ENCODE data around the gene HIVEP3. TPM values are rescaled to one million over a fixed set of nuclear protein-coding genes. Genes with fewer than 3 reads are reported as not detected.

Gene HIVEP3
- total RNA-seq, 5 donors from 2014 or later (not counting 1 experiment from before 2014, with no cell fraction given) = 7.0 to 15.3 (median 8.8) TPM

DNA sequence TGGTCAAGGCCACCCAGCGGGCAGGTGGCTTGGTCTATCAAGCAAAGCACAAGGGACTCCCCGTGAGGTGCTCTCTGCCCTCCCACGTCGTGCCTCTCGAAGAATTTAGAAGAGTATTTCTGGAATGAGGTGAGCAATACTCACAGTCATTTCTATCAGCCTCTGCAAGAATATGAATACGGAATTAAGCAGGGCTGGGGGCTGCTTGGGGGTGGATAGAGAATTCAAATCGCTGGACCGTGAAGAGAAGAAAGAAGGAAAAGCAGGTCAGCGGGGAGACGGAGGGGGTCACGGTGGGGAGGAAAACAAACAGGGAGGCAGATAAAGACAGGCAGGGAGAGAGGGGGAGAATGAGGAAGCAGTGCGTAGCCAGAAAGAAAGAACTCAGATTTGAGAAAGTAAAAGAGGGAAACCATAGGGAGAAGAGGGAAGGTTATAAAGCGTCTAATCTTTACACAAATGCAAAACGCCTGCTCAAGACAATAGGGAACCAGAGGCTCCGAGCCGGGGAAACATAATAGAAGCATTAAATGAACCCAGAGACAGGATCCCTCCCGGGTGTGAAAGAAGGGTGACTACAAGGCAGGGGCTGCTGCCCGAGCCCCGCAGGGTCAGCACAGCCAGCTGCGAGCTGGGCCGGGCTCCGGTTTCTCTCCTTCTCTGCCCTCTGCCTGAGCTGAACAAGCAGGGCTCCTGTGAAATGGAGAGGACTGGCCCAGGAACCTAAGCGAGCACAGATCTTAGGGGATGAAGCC, 432.2 kb downstream of the HIVEP3 start:
- WGBS (ENCODE audit: insufficient coverage) = 30% methylated on average over 16 of the region's 23 CpGs
- no peaks in the 10 kb centered on the region for H3K9me3 ChIP-seq
- no peak overlapping the region for H3K27ac ChIP-seq (ENCODE audit: low read length)
- Mint-ChIP-seq H3K9me3 (no peaks in the 10 kb centered on the region), H3K27me3 (peaks cover 19 to 24% of the 10 kb centered on the region in 2 donors), H3K27ac (peak overlapping the region in 1 of 2 donors; percentile 24), H3K4me1 (peaks cover 0 to 5% (median 4%) of the 10 kb centered on the region in 3 donors), H3K4me3 (no peak overlapping the region), H3K36me3 (no peaks in the 10 kb centered on the region)
- H3K27me3 ChIP-seq (replicated peaks in 1 of 2; ENCODE audit: control insufficient read depth in 2 of 2, extremely low read depth in 1 of 2, insufficient read depth in 2 of 2, low read length in 1 of 2) = peaks cover 0 to 55% of the 10 kb centered on the region in 2 experiments
- H3K36me3 ChIP-seq (ENCODE audit: control insufficient read depth in 2 of 2, extremely low read depth in 1 of 2, insufficient read depth in 1 of 2, low read length in 1 of 2) = no peaks in the 10 kb centered on the region
- POLR2A ChIA-PET = no interaction called here
- peaks cover 0 to 3% of the 10 kb centered on the region in 2 experiments for H3K4me1 ChIP-seq (ENCODE audit: control insufficient read depth in 1 of 2, extremely low read depth in 1 of 2, insufficient read depth in 2 of 2, low read length in 2 of 2)
- DNase-seq = no peak
- CTCF ChIA-PET = no interaction called here
- ATAC-seq (replicated peaks in 1 of 4) = no peak
- H3K4me3 ChIP-seq (ENCODE audit: control insufficient read depth in 1 of 2, extremely low read depth in 1 of 2, low read length in 1 of 2) = no peak overlapping the region

GRCh38 chr1:41486053-41486370, 432.7 kb downstream of the HIVEP3 start:
- Mint-ChIP-seq H3K27ac (no peak overlapping the region), H3K4me3 (no peak overlapping the region), H3K36me3 (no peaks in the 10 kb centered on the region), H3K4me1 (peaks cover 0 to 5% (median 4%) of the 10 kb centered on the region in 3 donors), H3K27me3 (peaks cover 19 to 24% of the 10 kb centered on the region in 2 donors), H3K9me3 (no peaks in the 10 kb centered on the region)
- DNase-seq (no peak), ATAC-seq (replicated peaks in 1 of 4) (no peak)
- POLR2A ChIA-PET = no interaction called here
- Histone ChIP-seq H3K9me3 (no peaks in the 10 kb centered on the region), H3K4me1 (ENCODE audit: control insufficient read depth in 1 of 2, extremely low read depth in 1 of 2, insufficient read depth in 2 of 2, low read length in 2 of 2) (peaks cover 0 to 3% of the 10 kb centered on the region in 2 experiments), H3K4me3 (ENCODE audit: control insufficient read depth in 1 of 2, extremely low read depth in 1 of 2, low read length in 1 of 2) (no peak overlapping the region), H3K27ac (ENCODE audit: low read length) (no peak overlapping the region), H3K27me3 (replicated peaks in 1 of 2; ENCODE audit: control insufficient read depth in 2 of 2, extremely low read depth in 1 of 2, insufficient read depth in 2 of 2, low read length in 1 of 2) (peaks cover 0 to 53% of the 10 kb centered on the region in 2 experiments), H3K36me3 (ENCODE audit: control insufficient read depth in 2 of 2, extremely low read depth in 1 of 2, insufficient read depth in 1 of 2, low read length in 1 of 2) (no peaks in the 10 kb centered on the region)
- CTCF ChIA-PET = no interaction called here
- WGBS (ENCODE audit: insufficient coverage) = 75% methylated on average over 4 of the region's 4 CpGs

GRCh38 chr1:41485605-41486004, 433.1 kb downstream of the HIVEP3 start:
- ChIA-PET CTCF (no interaction called here), POLR2A (no interaction called here)
- Mint-ChIP-seq H3K27me3 (peaks cover 19 to 24% of the 10 kb centered on the region in 2 donors), H3K36me3 (no peaks in the 10 kb centered on the region), H3K9me3 (no peaks in the 10 kb centered on the region), H3K4me1 (peaks cover 0 to 5% (median 4%) of the 10 kb centered on the region in 3 donors), H3K4me3 (no peak overlapping the region), H3K27ac (no peak overlapping the region)
- WGBS (ENCODE audit: insufficient coverage) = 52% methylated on average over 5 of the region's 5 CpGs
- H3K4me3 ChIP-seq (ENCODE audit: control insufficient read depth in 1 of 2, extremely low read depth in 1 of 2, low read length in 1 of 2) = no peak overlapping the region
- peaks cover 0 to 53% of the 10 kb centered on the region in 2 experiments for H3K27me3 ChIP-seq (replicated peaks in 1 of 2; ENCODE audit: control insufficient read depth in 2 of 2, extremely low read depth in 1 of 2, insufficient read depth in 2 of 2, low read length in 1 of 2)
- no peak overlapping the region for H3K27ac ChIP-seq (ENCODE audit: low read length)
- no peaks in the 10 kb centered on the region for H3K36me3 ChIP-seq (ENCODE audit: control insufficient read depth in 2 of 2, extremely low read depth in 1 of 2, insufficient read depth in 1 of 2, low read length in 1 of 2)
- no peaks in the 10 kb centered on the region for H3K9me3 ChIP-seq
- ATAC-seq (replicated peaks in 1 of 4) (no peak), DNase-seq (no peak)
- H3K4me1 ChIP-seq (ENCODE audit: control insufficient read depth in 1 of 2, extremely low read depth in 1 of 2, insufficient read depth in 2 of 2, low read length in 2 of 2) = peaks cover 0 to 3% of the 10 kb centered on the region in 2 experiments

GRCh38 chr1:41484402-41485241, 434.1 kb downstream of the HIVEP3 start, which contains the start of gene EDN2:
Gene EDN2 (minus strand): TSS chr1:41484683. CDS start chr1:41484601, 82 bp downstream.
- no peak within 1 kb of the TSS for H3K27ac ChIP-seq (ENCODE audit: low read length)
- H3K4me3 ChIP-seq (ENCODE audit: control insufficient read depth in 1 of 2, extremely low read depth in 1 of 2, low read length in 1 of 2) = no peak within 1 kb of the TSS
- Mint-ChIP-seq H3K27ac (no peak within 1 kb of the TSS), H3K4me1 (peaks cover 0 to 5% (median 4%) of the 10 kb centered on the region in 3 donors), H3K4me3 (no peak within 1 kb of the TSS), H3K9me3 (no peaks in the 10 kb centered on the region), H3K27me3 (peaks cover 15 to 21% of the 10 kb centered on the region in 2 donors), H3K36me3 (no peaks in the 10 kb centered on the region)
- ChIA-PET POLR2A (no interaction called here), CTCF (no interaction called here)
- WGBS (ENCODE audit: insufficient coverage) = 70% methylated on average over 14 of the region's 27 CpGs
- ATAC-seq (replicated peaks in 1 of 4) (no peak), DNase-seq (no peak)
- H3K36me3 ChIP-seq (ENCODE audit: control insufficient read depth in 2 of 2, extremely low read depth in 1 of 2, insufficient read depth in 1 of 2, low read length in 1 of 2) = no peaks in the 10 kb centered on the region
- H3K27me3 ChIP-seq (replicated peaks in 1 of 2; ENCODE audit: control insufficient read depth in 2 of 2, extremely low read depth in 1 of 2, insufficient read depth in 2 of 2, low read length in 1 of 2) = peaks cover 0 to 53% of the 10 kb centered on the region in 2 experiments
- peaks cover 0 to 3% of the 10 kb centered on the region in 2 experiments for H3K4me1 ChIP-seq (ENCODE audit: control insufficient read depth in 1 of 2, extremely low read depth in 1 of 2, insufficient read depth in 2 of 2, low read length in 2 of 2)
- no peaks in the 10 kb centered on the region for H3K9me3 ChIP-seq

- H3K27ac Mint-ChIP-seq = no peak overlapping the region
- Histone ChIP-seq H3K4me3 (ENCODE audit: control insufficient read depth in 1 of 2, extremely low read depth in 1 of 2, low read length in 1 of 2) (no peak overlapping the region), H3K36me3 (ENCODE audit: control insufficient read depth in 2 of 2, extremely low read depth in 1 of 2, insufficient read depth in 1 of 2, low read length in 1 of 2) (no peaks in the 10 kb centered on the region), H3K9me3 (no peaks in the 10 kb centered on the region), H3K27me3 (replicated peaks in 1 of 2; ENCODE audit: control insufficient read depth in 2 of 2, extremely low read depth in 1 of 2, insufficient read depth in 2 of 2, low read length in 1 of 2) (peaks cover 0 to 54% of the 10 kb centered on the region in 2 experiments), H3K27ac (ENCODE audit: low read length) (no peak overlapping the region), H3K4me1 (ENCODE audit: control insufficient read depth in 1 of 2, extremely low read depth in 1 of 2, insufficient read depth in 2 of 2, low read length in 2 of 2) (peaks cover 0 to 3% of the 10 kb centered on the region in 2 experiments)
- no peak for ATAC-seq (replicated peaks in 1 of 4)
- H3K4me1 Mint-ChIP-seq = peaks cover 0 to 5% (median 4%) of the 10 kb centered on the region in 3 donors
- CTCF ChIA-PET = no interaction called here
- H3K9me3 Mint-ChIP-seq = no peaks in the 10 kb centered on the region
- 63% methylated on average over 8 of the region's 9 CpGs for WGBS (ENCODE audit: insufficient coverage)
- no peak overlapping the region for H3K4me3 Mint-ChIP-seq
- POLR2A ChIA-PET = no interaction called here
- peaks cover 13 to 16% of the 10 kb centered on the region in 2 donors for H3K27me3 Mint-ChIP-seq
- no peak for DNase-seq
- no peaks in the 10 kb centered on the region for H3K36me3 Mint-ChIP-seq
Measured at GRCh38 chr1:41483960-41484401, 434.7 kb downstream of the HIVEP3 start.

DNA sequence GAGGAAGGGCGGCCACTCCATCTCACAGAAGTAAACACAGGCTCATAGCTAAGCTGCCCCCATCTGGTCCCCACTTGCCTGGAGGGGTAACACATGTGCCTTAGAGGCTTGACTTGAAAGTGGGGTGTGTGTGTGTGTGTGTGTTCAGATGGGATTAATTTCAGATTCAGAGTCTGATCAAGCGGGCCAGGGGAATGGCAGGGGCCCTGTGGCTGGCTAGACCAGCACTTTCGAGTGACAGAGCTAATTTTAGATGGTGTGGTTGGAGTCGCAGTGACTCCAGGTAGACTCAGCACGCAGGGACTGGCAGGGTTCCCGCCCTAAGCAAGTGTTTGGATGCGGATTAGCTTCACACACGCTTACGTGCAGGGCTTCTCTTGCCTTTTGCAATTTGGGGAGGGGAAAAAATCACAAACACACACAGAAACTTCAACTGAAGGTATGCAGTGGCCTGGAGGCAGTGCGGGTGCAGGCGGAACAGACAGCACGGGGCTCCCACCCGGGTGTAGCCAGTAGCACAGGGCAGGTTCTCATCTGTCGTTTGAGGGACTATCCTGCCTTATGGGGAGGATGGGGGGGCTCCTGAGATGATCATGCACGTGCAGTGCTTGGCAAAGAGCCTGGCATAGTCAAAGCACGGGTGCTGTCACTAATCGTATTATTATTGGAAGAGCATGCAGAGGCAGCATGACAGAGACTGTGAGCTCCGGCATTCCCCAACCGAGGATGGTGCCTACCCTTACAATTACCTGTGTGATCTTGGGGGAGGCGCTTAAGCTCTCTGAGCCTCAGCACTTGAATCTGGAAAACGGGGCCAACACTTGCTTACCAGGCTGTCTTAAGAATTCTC, 435.5 kb downstream of the HIVEP3 start:
- Histone ChIP-seq H3K9me3 (no peaks in the 10 kb centered on the region), H3K4me3 (ENCODE audit: control insufficient read depth in 1 of 2, extremely low read depth in 1 of 2, low read length in 1 of 2) (no peak overlapping the region), H3K27me3 (replicated peaks in 1 of 2; ENCODE audit: control insufficient read depth in 2 of 2, extremely low read depth in 1 of 2, insufficient read depth in 2 of 2, low read length in 1 of 2) (peaks cover 0 to 53% of the 10 kb centered on the region in 2 experiments), H3K27ac (ENCODE audit: low read length) (no peak overlapping the region), H3K36me3 (ENCODE audit: control insufficient read depth in 2 of 2, extremely low read depth in 1 of 2, insufficient read depth in 1 of 2, low read length in 1 of 2) (no peaks in the 10 kb centered on the region), H3K4me1 (ENCODE audit: control insufficient read depth in 1 of 2, extremely low read depth in 1 of 2, insufficient read depth in 2 of 2, low read length in 2 of 2) (peaks cover 0 to 3% of the 10 kb centered on the region in 2 experiments)
- Mint-ChIP-seq H3K27me3 (peaks cover 10 to 16% of the 10 kb centered on the region in 2 donors), H3K9me3 (no peaks in the 10 kb centered on the region), H3K27ac (no peak overlapping the region), H3K4me1 (peaks cover 0 to 5% (median 4%) of the 10 kb centered on the region in 3 donors), H3K4me3 (no peak overlapping the region), H3K36me3 (no peaks in the 10 kb centered on the region)
- DNase-seq (no peak), ATAC-seq (replicated peaks in 1 of 4) (no peak)
- WGBS (ENCODE audit: insufficient coverage) = 70% methylated on average over 9 of the region's 21 CpGs
- ChIA-PET POLR2A (no interaction called here), CTCF (interaction anchor here in 1 of 2 donors (0.6 kb wide), 1 partner anchor 1037 kb away, joined by 3 read pairs; no protein-coding TSS in a partner anchor)

Data from T-cell (primary cell).